Hippocampal formation (tissue), 2 donors: ENCODE data around the gene GPR183.

Source experiments
- DNase-seq, 2 donors: peaks; one replicate each; lab custom pipeline; 2025; lab: John Stamatoyannopoulos, UW

The GPR183 gene

DNA sequence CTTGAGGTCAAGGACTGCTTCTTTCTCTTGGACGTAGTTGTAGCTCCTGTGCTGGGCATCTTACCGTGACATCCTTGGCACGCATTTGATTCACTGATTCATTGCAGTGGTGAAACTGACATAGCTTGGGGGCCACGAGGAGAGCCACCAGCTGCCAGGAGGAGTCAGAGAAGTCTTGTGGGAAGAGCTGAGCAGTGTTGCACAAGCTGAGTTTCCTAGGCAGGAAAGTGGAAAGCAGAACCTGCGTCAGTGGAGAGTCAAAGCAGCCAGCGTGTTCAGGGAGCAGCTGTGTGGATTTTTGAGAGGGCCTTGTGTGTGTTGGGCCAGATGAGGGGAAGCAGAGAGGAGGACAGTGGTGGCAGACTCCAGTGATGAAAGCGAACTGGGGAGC, 5.3 kb upstream of the GPR183 start:
- DNase-seq = peak; percentile 31 to 51

- DNase-seq = no peak
Measured at GRCh38 chr13:99311748-99312492, 4.7 kb upstream of the GPR183 start.

DNA sequence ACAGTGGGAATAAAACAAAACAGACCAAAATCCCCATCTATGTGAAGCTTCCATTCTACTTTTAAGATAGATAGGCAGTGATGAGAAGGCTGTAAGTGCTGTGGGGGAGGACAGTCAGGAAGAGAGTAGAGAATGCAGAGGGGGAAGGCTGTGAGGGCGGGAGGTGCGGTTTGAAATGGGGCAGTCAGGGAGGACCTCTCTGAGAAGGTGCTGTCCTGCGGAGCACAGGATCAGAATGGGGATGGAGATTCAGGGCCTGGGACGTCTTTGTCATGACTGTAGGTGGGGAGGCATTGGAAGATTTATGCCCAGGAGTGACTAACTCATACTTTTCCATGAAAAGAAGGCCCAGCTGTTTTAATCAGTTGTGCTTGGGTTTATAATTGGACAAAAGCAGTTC, 3.9 kb upstream of the GPR183 start:
- DNase-seq = no peak

- no peak for DNase-seq
Measured at GRCh38 chr13:99310382-99311031, 3.3 kb upstream of the GPR183 start.

GRCh38 chr13:99308471-99309087, 1.4 kb upstream of the GPR183 start:
- DNase-seq = no peak

GRCh38 chr13:99307648-99308339, 595 bp upstream of the GPR183 start:
- no peak for DNase-seq

DNA sequence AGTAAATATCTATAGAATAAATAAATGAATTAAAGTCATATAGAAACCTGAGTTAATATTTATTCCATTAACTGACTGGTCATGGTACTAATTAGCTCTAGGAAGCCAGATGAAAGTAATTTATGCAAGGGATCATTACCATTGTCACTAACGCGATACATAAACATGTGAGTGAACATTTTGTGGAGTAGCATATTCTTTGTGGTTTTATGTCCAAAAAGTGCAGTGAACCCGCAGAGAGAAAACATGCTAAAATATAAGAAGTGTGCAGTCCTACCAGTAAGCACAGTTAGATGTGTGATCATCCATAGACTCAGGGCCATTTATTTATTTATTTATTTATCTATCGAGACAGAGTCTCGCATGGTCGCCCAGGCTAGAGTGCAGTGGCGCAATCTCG, 1.6 kb downstream of the GPR183 start:
- DNase-seq = no peak

DNA sequence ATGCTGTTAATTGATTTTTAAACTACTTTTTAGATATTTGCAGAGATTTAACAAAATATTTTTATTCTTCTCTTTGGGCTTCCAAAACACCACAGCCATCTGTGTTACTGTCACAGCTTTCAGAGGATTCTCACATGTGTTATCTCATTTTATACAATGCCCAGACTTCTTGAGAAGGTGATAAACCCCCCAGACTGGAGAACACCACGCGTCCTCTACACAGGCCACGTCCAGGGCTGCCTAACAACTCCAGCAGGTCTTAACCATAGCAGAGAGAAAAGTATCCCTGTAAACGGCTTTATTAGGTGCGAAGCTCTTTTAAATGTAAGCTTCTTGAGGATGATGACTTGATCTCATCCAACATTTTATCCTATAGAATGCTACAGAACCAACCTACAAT, 2.0 kb downstream of the GPR183 start:
- DNase-seq = no peak

DNA sequence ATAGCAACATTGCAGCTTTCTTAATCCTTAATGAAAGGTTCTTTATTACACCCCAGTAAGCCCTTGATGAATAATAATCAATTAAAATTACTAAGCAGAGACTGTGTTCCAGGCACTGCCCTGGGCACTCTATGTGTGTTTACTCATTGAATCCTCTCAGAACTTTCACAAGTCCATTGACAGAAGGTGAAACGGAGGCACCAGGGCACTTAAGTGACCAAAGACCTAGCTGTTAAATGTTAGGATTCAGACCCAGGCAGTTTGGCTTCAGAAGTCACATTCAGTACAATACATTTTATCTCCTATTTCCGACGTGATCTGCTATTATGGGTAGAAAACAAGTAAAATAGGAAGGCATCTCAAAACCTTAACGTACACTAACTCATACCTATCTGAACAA, 2.7 kb downstream of the GPR183 start:
- no peak for DNase-seq

DNA sequence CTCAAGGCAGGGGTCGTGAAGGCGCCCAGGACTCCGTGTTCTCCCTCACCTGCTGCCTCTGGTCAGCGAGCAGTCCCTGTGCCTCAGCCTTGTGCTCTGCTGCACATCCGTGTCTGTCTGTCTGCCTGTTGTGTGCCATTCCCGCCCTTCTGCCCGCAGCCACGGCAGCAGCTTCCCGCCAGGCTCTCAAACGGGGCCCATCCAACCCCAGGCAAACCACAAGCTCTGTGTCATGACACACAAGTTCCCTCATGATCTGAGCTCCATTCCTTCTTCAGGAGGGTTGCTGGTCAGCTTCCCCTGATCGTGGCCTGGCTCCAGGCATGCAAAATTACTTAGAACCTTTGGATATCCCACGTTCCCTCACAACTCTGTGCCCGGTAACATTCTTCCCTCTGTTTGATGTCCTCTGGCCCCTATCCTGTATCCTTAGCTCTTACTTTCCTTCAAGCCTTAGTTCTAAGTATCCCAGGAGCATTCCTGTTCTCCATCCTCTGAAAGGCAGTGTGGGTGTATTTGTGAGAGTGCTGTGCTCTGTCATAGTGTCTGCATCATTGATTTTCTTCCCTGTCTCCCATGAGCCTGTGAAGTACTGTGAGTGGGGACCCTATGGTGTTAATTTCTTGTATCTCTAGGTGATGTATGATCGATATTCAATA, 3.2 kb downstream of the GPR183 start:
- DNase-seq = peak in 1 of 2 donors; percentile 32

GRCh38 chr13:99302637-99303505, 4.3 kb downstream of the GPR183 start:
- DNase-seq = no peak

DNA sequence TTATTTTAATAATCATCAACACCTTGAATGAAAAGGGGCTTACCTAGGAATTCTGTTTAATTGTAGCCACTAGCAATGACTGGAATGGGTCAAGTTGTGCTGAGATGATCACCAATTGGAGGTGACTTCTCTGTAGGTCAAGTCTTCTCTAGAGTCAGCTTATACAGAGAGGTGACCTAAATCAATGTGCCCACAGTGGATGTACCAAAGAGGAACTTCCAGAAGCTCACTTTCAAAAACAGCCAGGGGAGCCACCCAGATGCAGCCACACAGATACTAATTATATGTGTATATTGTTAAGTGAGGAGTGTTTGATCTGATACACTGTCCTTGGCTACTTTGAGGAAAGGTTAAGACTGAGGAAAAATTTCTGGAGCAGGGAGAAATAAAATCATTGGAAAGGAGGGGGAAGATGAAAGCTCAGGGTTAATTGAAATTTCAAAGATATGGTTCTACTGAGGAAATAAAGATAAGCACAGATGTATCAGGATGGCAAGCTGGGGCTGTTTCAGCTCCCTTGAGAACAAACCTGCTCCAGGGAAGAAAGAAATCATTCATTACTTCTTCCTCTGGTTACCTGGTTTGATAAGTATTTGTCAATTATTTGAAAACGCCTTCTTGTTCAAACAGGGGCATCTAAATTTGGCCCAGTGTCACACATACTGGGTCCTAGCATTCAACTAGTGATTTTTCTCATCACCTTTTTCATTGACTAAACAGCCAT, 5.1 kb downstream of the GPR183 start:
- no peak for DNase-seq

DNA sequence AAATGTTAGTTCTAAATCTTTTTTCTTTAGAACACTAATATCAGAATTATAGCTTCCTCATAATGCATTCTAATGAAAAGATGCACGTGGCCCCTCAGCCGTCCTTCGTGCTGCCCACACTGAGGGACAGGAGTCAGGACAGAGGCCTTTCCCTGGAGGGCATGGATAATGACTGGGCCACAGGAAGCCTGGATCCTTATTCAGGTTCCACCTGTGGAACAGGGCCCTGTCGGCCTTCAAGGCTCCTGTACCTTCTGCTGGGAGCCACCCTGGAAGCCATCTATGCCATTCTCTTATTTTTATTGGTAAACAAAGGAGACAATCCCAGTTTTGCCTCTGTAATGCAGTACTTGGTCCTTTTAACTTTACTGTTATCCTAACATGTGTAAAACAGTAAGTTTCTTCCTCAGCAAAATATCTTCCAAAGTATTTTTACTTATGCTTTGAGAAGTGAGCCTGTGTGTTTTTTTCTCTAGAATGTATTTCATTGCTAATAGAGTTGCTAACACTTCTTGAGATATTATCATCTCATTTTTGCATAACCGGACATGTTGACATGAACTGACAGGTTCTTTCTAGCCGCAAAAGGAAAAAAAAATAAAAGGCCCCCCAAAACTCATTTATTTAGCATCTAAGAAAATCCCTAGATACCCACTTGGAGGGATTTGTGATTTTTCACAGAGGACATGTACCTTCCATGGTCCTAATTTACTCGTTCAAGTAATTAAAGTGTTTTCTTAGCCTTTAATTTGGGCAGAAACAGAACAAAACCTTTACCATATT, 6.0 kb downstream of the GPR183 start:
- no peak for DNase-seq

DNA sequence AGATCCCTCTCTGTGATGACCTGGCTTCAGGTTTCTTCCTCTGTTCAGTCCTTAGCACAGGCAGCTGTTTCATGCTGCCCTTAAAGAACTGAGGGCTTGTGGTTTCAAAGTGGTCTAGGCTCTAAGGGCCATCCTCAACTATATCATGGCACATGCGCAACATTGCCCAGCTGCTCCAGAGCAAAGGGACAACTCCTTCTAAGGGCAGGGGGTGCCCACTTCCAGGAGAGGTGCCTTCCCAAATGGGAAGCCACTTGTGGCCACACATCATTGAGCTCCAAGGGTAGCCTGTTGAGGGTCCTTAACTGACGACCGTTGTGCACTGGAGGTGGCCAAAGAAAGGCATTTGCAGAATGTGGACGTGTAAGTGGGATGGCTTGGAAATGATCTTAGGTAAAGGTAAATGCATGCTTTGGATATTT, 7.3 kb downstream of the GPR183 start:
- DNase-seq = no peak

GRCh38 chr13:99299256-99299919, 7.8 kb downstream of the GPR183 start:
- DNase-seq = no peak

- no peak for DNase-seq
Measured at GRCh38 chr13:99298056-99298455, 9.1 kb downstream of the GPR183 start.

GRCh38 chr13:99297331-99297730, 9.9 kb downstream of the GPR183 start:
- DNase-seq = no peak

GRCh38 chr13:99296398-99296797, 10.8 kb downstream of the GPR183 start:
- DNase-seq = no peak
